ENCODE data around the gene NEURL1B.
"Not testable (repeated sequence)": the region's sequence is repeated elsewhere in the genome, so short reads cannot be mapped to it uniquely, and the experiment has no call there.

NEURL1B gene

DNA sequence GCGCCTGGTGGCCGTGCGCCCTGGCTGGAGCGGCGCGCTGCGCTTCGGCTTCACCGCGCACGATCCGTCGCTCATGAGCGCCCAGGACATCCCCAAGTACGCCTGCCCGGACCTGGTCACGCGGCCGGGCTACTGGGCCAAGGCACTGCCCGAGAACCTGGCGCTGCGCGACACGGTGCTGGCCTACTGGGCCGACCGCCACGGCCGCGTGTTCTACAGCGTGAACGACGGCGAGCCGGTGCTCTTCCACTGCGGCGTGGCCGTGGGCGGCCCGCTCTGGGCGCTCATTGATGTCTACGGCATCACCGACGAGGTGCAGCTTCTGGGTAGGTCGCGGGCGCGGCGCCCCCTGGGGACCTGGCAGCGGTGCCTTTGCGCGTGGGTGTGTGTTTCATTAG is 28.9 kb downstream of the NEURL1B start:
- TF ChIP-seq CTCF (IDR thresholded peaks at IDR 0.05; ENCODE audit: low read depth, low read length), result no peak
- TF ChIP-seq MYC (IDR thresholded peaks at IDR 0.05; ENCODE audit: low read depth, low read length), result no peak
- no peak for TF ChIP-seq MAX (IDR thresholded peaks at IDR 0.05; ENCODE audit: low read depth, low read length)
- TF ChIP-seq POLR2A (IDR thresholded peaks at IDR 0.05; ENCODE audit: extremely low read depth, insufficient read length), result no peak
- H3K4me3 ChIP-seq (ENCODE audit: low read depth, low read length), result no peak overlapping the region
- no peak for DNase-seq (ENCODE audit: low read depth)

DNA sequence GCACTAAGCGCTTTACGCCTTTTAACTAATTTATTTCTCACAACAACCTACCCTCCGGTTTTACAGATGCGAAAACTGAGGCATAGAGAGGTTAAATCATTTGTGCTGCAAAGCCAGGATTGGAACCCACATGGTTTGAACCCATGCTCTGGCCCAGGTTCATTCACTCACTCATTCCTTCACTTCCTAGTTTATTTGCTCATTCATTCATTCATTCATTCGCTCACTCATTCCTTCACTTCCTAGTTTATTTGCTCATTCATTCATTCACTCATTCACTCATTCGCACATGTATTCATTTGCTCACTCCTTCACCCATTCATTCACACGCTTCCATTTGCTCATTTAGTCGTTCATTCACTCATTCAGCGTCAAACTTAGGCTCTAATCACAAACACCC is 29.4 kb downstream of the NEURL1B start:
- H3K4me3 ChIP-seq (ENCODE audit: low read depth, low read length), result no peak overlapping the region
- no peak for TF ChIP-seq MAX (IDR thresholded peaks at IDR 0.05; ENCODE audit: low read depth, low read length)
- TF ChIP-seq CTCF (IDR thresholded peaks at IDR 0.05; ENCODE audit: low read depth, low read length), result no peak
- no peak for TF ChIP-seq POLR2A (IDR thresholded peaks at IDR 0.05; ENCODE audit: extremely low read depth, insufficient read length)
- TF ChIP-seq MYC (IDR thresholded peaks at IDR 0.05; ENCODE audit: low read depth, low read length), result no peak
- DNase-seq (ENCODE audit: low read depth), result no peak

DNA sequence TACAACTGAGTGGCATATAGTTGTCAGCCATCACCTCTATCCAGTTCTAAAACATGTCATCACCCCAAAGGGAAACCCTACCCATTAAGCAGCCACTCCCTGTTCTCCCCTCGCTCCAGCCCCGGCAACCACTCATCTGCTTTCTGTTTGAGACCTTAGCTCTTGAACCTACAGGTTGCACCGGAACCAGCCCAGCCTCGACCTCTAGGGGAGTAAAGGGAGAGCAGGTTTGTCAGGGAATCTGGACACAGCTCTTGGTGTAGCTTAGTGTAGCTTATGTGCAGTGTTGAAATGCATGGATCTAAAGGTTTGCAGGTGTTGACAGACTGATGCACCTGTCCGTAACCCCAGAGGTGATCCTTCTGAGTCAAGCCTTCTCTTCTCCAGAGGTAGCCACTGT is 30.0 kb downstream of the NEURL1B start:
- no peak overlapping the region for H3K4me3 ChIP-seq (ENCODE audit: low read depth, low read length)
- TF ChIP-seq POLR2A (IDR thresholded peaks at IDR 0.05; ENCODE audit: extremely low read depth, insufficient read length), result no peak
- no peak for DNase-seq (ENCODE audit: low read depth)

DNA sequence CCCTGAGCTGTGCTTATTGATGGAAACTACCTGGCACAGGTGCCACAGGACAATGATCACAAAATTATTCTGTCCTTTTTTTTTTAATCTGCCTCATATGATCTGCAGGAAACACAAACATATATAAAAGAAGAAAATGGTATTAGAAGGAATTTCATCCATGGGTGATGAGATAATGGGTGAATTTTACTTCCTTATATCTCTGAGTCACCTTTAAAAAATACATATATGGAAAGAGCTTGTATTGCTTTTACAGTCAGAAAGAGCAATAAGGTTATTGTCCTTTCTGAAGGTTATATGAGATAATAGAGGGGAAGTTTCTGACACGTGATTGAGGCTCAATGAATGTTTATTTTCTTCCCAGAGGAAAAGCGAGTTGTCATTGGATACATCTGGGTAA is 31.6 kb downstream of the NEURL1B start:
- DNase-seq (ENCODE audit: low read depth), result no peak
- no peak for TF ChIP-seq MYC (IDR thresholded peaks at IDR 0.05; ENCODE audit: low read depth, low read length)
- no peak for TF ChIP-seq CTCF (IDR thresholded peaks at IDR 0.05; ENCODE audit: low read depth, low read length)
- TF ChIP-seq POLR2A (IDR thresholded peaks at IDR 0.05; ENCODE audit: extremely low read depth, insufficient read length), result no peak
- TF ChIP-seq MAX (IDR thresholded peaks at IDR 0.05; ENCODE audit: low read depth, low read length), result no peak

DNA sequence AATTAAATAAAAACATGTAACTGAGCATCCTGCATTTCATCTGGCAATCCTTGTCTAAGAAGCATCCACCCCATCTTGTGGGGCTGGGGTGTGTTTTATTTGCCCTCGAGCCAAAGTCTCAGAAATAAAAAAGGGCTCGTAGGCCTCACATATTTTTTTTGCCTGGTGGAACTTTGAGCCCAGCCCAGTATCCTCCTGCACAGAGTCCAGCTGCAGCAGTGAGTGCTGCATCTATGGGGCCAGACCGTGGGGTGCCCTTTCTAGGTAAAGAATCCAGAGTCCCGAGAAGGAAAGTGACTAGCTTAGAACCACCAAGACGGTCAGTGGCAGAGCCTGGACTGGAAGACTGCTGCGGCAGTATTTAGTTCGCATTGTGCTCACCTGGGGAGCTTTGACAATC is 33.1 kb downstream of the NEURL1B start:
- no peak overlapping the region for H3K4me3 ChIP-seq (ENCODE audit: low read depth, low read length)
- TF ChIP-seq MAX (IDR thresholded peaks at IDR 0.05; ENCODE audit: low read depth, low read length), result no peak
- TF ChIP-seq CTCF (IDR thresholded peaks at IDR 0.05; ENCODE audit: low read depth, low read length), result no peak
- TF ChIP-seq MYC (IDR thresholded peaks at IDR 0.05; ENCODE audit: low read depth, low read length), result no peak
- DNase-seq (ENCODE audit: low read depth), result no peak

More for the DNA sequence above, 31.6 kb downstream of the NEURL1B start:
- no peak overlapping the region for H3K4me3 ChIP-seq (ENCODE audit: low read depth, low read length)

GRCh38 chr5:172676914-172677475 is 35.9 kb downstream of the NEURL1B start:
- no peak overlapping the region for H3K4me3 ChIP-seq (ENCODE audit: low read depth, low read length)
- TF ChIP-seq MYC (IDR thresholded peaks at IDR 0.05; ENCODE audit: low read depth, low read length) (no peak), MAX (IDR thresholded peaks at IDR 0.05; ENCODE audit: low read depth, low read length) (no peak), CTCF (IDR thresholded peaks at IDR 0.05; ENCODE audit: low read depth, low read length) (no peak), POLR2A (IDR thresholded peaks at IDR 0.05; ENCODE audit: extremely low read depth, insufficient read length) (no peak)
- no peak for DNase-seq (ENCODE audit: low read depth)

GRCh38 chr5:172678362-172678874 is 37.4 kb downstream of the NEURL1B start:
- DNase-seq (ENCODE audit: low read depth); H3K4me3 ChIP-seq (ENCODE audit: low read depth, low read length): not testable (repeated sequence)
